ENCODE measurements around the gene ZNF564.
"Not testable (repeated sequence)": the region's sequence is repeated elsewhere in the genome, so short reads cannot be mapped to it uniquely, and the experiment has no call there.

ZNF564 gene

GRCh38 chr19:12496480-12496879, 54.8 kb downstream of the ZNF564 start:
- no peak for DNase-seq

- peak; percentile 88 for DNase-seq
Observed at GRCh38 chr19:12495002-12495802, 56.1 kb downstream of the ZNF564 start.

DNA sequence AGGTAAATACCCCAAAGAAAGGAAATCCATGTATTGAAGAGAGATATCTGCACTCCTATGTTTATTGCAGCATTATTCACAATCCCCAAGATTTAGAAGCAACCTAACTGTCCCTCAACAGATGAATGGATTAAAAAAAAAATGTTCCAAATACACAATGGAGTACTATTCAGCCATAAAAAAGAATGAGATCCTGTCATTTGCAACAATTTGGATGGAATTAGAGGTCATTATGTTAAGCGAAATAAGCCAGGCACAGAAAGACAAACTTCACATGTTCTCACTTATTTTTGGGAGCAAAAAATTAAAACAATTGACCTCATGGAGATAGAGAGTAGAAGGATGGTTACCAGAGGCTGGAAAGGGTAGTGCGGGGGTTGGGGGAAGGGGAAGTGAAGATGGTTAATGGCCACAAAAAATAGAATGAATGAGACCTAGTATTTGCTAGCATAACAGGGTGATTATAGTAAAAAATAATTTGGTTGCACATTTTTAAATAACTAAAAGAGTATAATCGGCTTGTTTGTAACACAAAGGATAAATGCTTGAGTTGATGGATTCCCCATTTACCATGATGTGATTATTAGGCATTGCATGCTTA, 56.9 kb downstream of the ZNF564 start:
- DNase-seq = no peak

DNA sequence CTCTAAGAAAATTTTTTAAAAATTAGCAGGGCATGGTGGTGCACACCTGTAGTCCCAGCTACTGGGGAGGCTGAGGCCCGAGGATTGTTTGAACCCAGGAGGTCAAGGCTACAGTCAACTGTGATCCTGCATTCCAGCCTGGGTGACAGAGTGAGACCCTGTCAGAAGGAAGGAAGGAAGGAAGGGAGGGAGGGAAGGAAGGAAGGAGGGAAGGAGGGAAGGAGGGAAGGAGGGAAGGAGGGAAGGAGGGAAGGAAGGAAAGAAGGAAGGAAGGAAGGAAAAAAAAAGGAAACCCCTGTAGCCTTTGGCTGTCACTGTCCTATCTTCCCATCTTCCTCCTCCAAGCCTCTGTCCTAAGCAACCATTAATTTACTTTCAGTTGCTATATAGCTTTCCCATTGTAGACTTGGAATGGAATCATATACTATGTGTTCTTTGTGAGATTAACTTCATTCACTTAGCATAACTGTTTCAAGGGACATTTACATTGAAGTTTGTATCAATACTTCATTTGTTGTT, 65.0 kb downstream of the ZNF564 start:
- DNase-seq = not testable (repeated sequence)

GRCh38 chr19:12485571-12485970, 65.7 kb downstream of the ZNF564 start:
- DNase-seq = no peak

DNA sequence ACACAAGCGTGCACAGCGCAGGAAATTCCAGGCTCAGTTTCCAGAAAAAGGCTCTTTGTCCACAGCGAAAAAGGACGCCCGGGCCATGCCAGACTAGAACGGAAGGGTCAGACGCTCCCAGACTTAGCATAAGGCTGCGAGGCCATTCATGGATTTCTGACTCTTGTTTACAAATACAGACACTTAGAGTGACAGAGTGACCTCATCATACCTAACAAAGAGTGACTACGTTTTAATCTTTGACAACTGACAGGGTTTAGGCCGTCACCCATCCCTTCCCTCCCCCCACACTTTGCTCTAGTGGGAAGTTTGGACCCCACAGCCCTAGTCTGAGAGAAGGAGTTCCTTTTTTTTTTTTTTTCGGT, 66.2 kb downstream of the ZNF564 start:
- DNase-seq = no peak

DNA sequence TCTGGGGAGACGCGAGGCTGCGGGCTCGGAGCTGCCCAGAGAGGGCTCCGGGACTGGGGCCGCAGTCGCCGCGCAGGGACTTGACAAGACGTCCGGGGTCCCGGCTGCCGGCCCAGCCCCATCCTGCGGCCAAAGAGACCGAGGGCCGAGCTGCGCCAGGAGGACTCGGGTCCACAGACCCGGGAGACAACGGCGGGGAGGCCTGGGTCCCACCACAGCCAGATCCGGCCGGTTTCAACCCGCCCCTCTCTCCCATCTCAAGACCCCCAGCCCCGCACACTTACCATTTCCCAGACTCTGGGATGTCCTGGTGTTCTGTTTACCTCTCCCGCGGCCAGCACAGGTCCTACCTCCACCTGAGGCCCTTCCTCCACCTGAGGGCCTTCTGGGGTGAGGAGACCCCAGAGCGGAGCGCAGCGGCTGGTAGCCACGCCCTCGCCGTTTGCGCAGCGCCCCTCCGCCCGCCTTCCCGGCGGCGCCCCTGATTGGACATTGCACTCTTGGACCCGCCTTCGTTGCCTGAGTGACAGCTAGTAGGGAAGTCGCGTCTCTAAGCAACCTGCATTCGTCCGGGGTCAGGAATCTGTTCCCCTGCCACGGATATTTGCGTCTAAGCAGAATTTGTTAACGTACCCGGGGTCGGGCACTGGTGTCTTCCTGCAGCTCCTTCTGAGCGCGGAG, 66.8 kb downstream of the ZNF564 start, which contains the start of gene ZNF709:
Gene ZNF709 (minus strand): TSS at position 446 of the 681 bp plus-strand sequence. CDS start 159 bp downstream, at position 287.
- DNase-seq = peak; percentile 67

- DNase-seq = no peak
Observed at GRCh38 chr19:12484011-12484370, 67.3 kb downstream of the ZNF564 start.

DNA sequence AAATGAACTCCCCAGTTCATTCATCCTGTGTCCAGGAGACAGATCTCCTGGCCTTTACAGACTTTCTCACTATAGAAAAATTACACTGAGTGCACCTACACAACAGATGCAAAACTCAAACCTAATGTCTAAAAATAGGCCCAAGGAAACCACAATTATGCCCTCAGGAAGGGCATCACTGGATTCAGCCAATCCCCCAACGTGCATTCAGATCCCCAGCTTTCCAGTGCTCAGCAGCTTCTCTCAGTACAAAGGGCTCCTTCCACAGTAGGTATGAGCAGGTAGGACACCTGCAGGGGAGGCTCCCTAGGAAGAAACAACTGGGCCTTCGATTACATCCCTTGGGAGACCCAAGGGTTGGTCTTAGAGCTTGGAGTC, 68.8 kb downstream of the ZNF564 start:
- no peak for DNase-seq

DNA sequence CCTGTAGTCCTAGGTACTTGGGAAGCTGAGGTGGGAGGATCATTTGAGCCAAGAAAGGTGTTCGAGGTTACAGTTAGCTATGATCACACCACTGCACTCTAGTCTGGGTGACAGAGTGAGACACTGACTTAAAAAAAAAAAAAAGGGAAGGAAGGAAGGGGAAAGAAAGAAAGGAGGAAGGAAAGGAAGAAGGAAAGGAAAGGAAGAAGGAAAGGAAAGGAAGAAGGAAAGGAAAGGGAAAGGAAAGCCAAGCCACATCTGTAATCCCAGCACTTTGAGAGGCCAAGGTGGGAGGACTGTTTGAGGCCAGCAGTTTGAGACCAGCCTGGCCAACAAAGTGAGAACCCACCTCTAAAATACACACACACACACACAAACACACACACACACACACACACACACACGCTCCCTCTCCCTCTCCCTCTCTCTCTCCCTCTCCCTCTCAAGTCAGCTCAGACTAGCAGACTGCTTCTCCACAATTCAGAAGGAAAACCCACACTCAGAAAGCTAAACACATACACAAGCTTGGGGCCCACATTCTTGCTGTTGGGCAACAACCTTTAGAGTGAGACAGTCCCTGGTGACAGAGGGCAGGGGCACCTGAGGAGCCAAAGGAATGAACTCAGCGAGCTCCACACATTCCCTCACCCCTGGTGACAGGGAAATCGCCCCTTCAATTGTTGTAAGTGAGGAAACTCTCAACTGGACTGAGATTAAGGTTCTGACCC, 69.3 kb downstream of the ZNF564 start:
- DNase-seq = no peak

DNA sequence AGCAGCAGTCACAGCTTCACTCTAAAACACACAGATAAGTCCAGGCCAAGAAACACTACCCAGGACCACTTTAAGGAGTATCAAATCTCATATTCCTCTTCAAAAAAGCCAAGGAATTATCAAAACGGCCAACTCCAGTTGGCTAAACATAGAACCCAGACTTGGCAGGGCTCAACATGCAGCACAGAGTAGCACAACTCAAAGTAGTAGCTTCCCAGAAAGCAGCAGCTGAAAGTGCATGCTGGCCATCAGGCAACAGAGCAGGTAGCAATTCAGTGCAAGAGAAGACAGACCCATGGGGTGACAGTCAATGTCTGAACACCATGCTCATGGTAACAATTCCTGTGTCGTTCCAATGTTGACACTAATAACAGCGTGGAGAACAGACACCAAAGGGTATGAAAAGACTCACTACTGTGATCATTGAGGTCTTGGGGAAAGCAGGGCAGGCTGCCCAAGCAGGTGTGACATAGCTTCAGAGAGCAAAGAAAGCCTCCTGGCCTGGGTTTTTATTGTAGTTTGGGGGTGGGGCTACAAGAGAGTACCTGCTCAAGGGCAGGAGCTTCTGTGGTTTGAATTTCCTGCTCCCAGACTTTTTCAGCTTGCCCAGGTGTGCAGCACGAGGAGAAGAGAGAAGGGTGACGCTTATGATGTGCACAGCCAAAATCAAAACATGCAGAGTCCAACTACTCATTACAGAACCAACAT, 72.9 kb downstream of the ZNF564 start:
- DNase-seq = no peak

All from NCI-H2107 (cell line).